KMS-11 (cell line): ENCODE results near the gene RBM4B.

ENCODE experiments used
- H2AFZ ChIP-seq: fragments of 200-600 bp; sonication (generic); 2 replicates; pipeline ENCODE4 v1.6.1; 2016; ENCODE audit warnings: antibody characterized with exemption, mixed run types, low read depth
- H3K27ac ChIP-seq: fragments of 200-600 bp; sonication (generic); 2 replicates; pipeline ENCODE4 v1.6.1; 2016; ENCODE audit warnings: mild to moderate bottlenecking, mixed run types
- H3K27me3 ChIP-seq: fragments of 200-600 bp; sonication (generic); 2 replicates; pipeline ENCODE4 v1.6.1; 2017; ENCODE audit warnings: mild to moderate bottlenecking, low read depth, mixed run types, moderate library complexity; ENCODE audit not compliant: insufficient read depth
- H3K36me3 ChIP-seq: fragments of 200-600 bp; sonication (generic); 2 replicates; pipeline ENCODE4 v1.6.1; 2017; ENCODE audit warnings: mild to moderate bottlenecking, mixed run types; ENCODE audit not compliant: insufficient read depth
- H3K4me1 ChIP-seq: fragments of 200-600 bp; sonication (generic); 2 replicates; pipeline ENCODE4 v1.6.1; 2016; ENCODE audit warnings: mild to moderate bottlenecking, low read depth, mixed run types; ENCODE audit not compliant: poor library complexity, severe bottlenecking
- H3K4me2 ChIP-seq: fragments of 200-600 bp; sonication (generic); 2 replicates; pipeline ENCODE4 v1.7.0; 2016; ENCODE audit warnings: mild to moderate bottlenecking, mixed run types
- H3K4me3 ChIP-seq: fragments of 200-600 bp; sonication (generic); IDR thresholded peaks from 2 replicates; pipeline ENCODE4 v1.6.1; 2017; ENCODE audit warnings: low read depth, low read length, mixed read lengths; ENCODE audit not compliant: insufficient read depth
- H3K79me2 ChIP-seq: fragments of 200-600 bp; sonication (generic); 2 replicates; pipeline ENCODE4 v1.6.1; 2016; ENCODE audit warnings: low read depth, mixed run types; ENCODE audit not compliant: insufficient read depth
- H3K9ac ChIP-seq: fragments of 200-600 bp; sonication (generic); 2 replicates; pipeline ENCODE4 v1.6.1; 2016; ENCODE audit warnings: mild to moderate bottlenecking, mixed run types
- H4K20me1 ChIP-seq: fragments of 200-600 bp; sonication (generic); 2 replicates; pipeline ENCODE4 v1.6.1; 2016; ENCODE audit warnings: mild to moderate bottlenecking, mixed run types; ENCODE audit not compliant: insufficient read depth
- CTCF ChIP-seq: fragments of 200-600 bp; sonication (generic); conservative IDR thresholded peaks from 2 replicates; pipeline ENCODE4 v1.6.1; 2017; ENCODE audit warnings: low read depth, mild to moderate bottlenecking, antibody characterized with exemption, low read length, moderate library complexity, mixed read lengths

RBM4B gene

GRCh38 chr11:66683877-66684276 lies 6.2 kb upstream of the RBM4B start:
- H3K4me2 ChIP-seq: no peak overlapping the region
- H3K79me2 ChIP-seq: no peaks in the 10 kb centered on the region
- H3K9ac ChIP-seq: no peak overlapping the region
- no peak overlapping the region for H3K27ac ChIP-seq
- H3K4me3 ChIP-seq: no peak overlapping the region
- TF ChIP-seq CTCF: no peak
- H3K36me3 ChIP-seq: no peaks in the 10 kb centered on the region
- H3K4me1 ChIP-seq: peaks cover 4% of the 10 kb centered on the region
- no peaks in the 10 kb centered on the region for H4K20me1 ChIP-seq
- H3K27me3 ChIP-seq: no peaks in the 10 kb centered on the region
- no peak overlapping the region for H2AFZ ChIP-seq

GRCh38 chr11:66680966-66681645 lies 3.4 kb upstream of the RBM4B start:
- Histone ChIP-seq H3K9ac (no peak overlapping the region), H4K20me1 (no peaks in the 10 kb centered on the region), H3K36me3 (no peaks in the 10 kb centered on the region), H2AFZ (no peak overlapping the region), H3K4me1 (peaks cover 7% of the 10 kb centered on the region), H3K79me2 (no peaks in the 10 kb centered on the region; the same call in 1 of the 2 replicates), H3K27me3 (no peaks in the 10 kb centered on the region), H3K4me3 (no peak overlapping the region), H3K4me2 (no peak overlapping the region), H3K27ac (no peak overlapping the region)
- no peak for TF ChIP-seq CTCF

- H3K4me2 ChIP-seq: peak overlapping the region; percentile 87
- peak overlapping the region; percentile 98 for H3K27ac ChIP-seq
- H3K79me2 ChIP-seq: peaks cover 11% of the 10 kb centered on the region; the same call in 1 of the 2 replicates
- H3K4me3 ChIP-seq: no peak overlapping the region
- H3K9ac ChIP-seq: peak overlapping the region; percentile 75
- no peaks in the 10 kb centered on the region; the same call in 1 of the 2 replicates for H3K36me3 ChIP-seq
- no peaks in the 10 kb centered on the region for H4K20me1 ChIP-seq
- no peaks in the 10 kb centered on the region for H3K27me3 ChIP-seq
- peaks cover 10% of the 10 kb centered on the region for H3K4me1 ChIP-seq
- peak overlapping the region; percentile 70 for H2AFZ ChIP-seq
- no peak for TF ChIP-seq CTCF
Observed at GRCh38 chr11:66676931-66677598, 622 bp downstream of the RBM4B start.

- H3K79me2 ChIP-seq: peaks cover 17% of the 10 kb centered on the region; the same call in 1 of the 2 replicates
- peaks cover 10% of the 10 kb centered on the region for H3K4me1 ChIP-seq
- H3K36me3 ChIP-seq: no peaks in the 10 kb centered on the region; the same call in 1 of the 2 replicates
- peak overlapping the region; percentile 87; the same call in 1 of the 2 replicates for H3K4me2 ChIP-seq
- H3K9ac ChIP-seq: no peak overlapping the region
- H4K20me1 ChIP-seq: no peaks in the 10 kb centered on the region
- no peaks in the 10 kb centered on the region for H3K27me3 ChIP-seq
- H2AFZ ChIP-seq: no peak overlapping the region
- TF ChIP-seq CTCF: no peak
- H3K4me3 ChIP-seq: no peak overlapping the region
- no peak overlapping the region for H3K27ac ChIP-seq
Observed at GRCh38 chr11:66676282-66676919, 1.3 kb downstream of the RBM4B start.
